ENCODE data around the gene CADPS2. TPM values are rescaled to one million over a fixed set of nuclear protein-coding genes. Genes with fewer than 3 reads are reported as not detected.
A peak's percentile ranks its signal among the peaks of the same experiment; 100 is the strongest.

The CADPS2 gene
- total RNA-seq, 1 donor from 2014 or later, result 19.1 TPM

- no peak for TF ChIP-seq EZH2phosphoT487 (IDR thresholded peaks at IDR 0.05)
- TF ChIP-seq EZH2 (IDR thresholded peaks at IDR 0.05), result no peak
- no peak for TF ChIP-seq CTCF (IDR thresholded peaks at IDR 0.05)
- H3F3A ChIP-seq (ENCODE audit: low read depth), result peaks cover 20% of the 10 kb centered on the region
- H3K36me3 Mint-ChIP-seq, result no peaks in the 10 kb centered on the region
Observed at GRCh38 chr7:122468945-122469344, 417.3 kb downstream of the CADPS2 start.

GRCh38 chr7:122467661-122468449 lies 418.4 kb downstream of the CADPS2 start:
- H4K20me1 ChIP-seq (ENCODE audit: low read depth), result no peaks in the 10 kb centered on the region
- H3K27me3 ChIP-seq, result no peaks in the 10 kb centered on the region
- H3K4me3 ChIP-seq, result no peak overlapping the region
- no peaks in the 10 kb centered on the region for H3K36me3 ChIP-seq
- Mint-ChIP-seq H3K4me3 (no peak overlapping the region), H3K4me1 (peaks cover 24% of the 10 kb centered on the region), H3K27me3 (ENCODE audit: insufficient read depth, low read depth) (no peaks in the 10 kb centered on the region), H3K27ac (no peak overlapping the region), H3K9me3 (no peaks in the 10 kb centered on the region), H3K36me3 (no peaks in the 10 kb centered on the region)
- peaks cover 38% of the 10 kb centered on the region for H3K4me1 ChIP-seq
- no peak overlapping the region for H2AFZ ChIP-seq (replicated peaks)
- peaks cover 20% of the 10 kb centered on the region for H3F3A ChIP-seq (ENCODE audit: low read depth)
- no peak for DNase-seq (ENCODE audit: low spot score)
- H3K9ac ChIP-seq, result no peak overlapping the region
- no peaks in the 10 kb centered on the region for H3K9me3 ChIP-seq (ENCODE audit: low read depth)
- no peaks in the 10 kb centered on the region for H3K79me2 ChIP-seq (ENCODE audit: low read depth)
- H3K4me2 ChIP-seq, result peak overlapping the region; percentile 69
- TF ChIP-seq EZH2 (IDR thresholded peaks at IDR 0.05) (no peak), CTCF (IDR thresholded peaks at IDR 0.05) (no peak), EZH2phosphoT487 (IDR thresholded peaks at IDR 0.05) (no peak)
- peak overlapping the region; percentile 21 for H3K27ac ChIP-seq

More at GRCh38 chr7:122468945-122469344, 417.3 kb downstream of the CADPS2 start:
- Histone ChIP-seq H3K9ac (no peak overlapping the region), H3K4me1 (peaks cover 49% of the 10 kb centered on the region), H4K20me1 (ENCODE audit: low read depth) (no peaks in the 10 kb centered on the region), H3K4me2 (peak overlapping the region; percentile 69), H3K4me3 (peak overlapping the region; percentile 22), H3K36me3 (no peaks in the 10 kb centered on the region), H3K79me2 (ENCODE audit: low read depth) (no peaks in the 10 kb centered on the region), H3K27me3 (no peaks in the 10 kb centered on the region), H3K27ac (peak overlapping the region; percentile 62), H3K9me3 (ENCODE audit: low read depth) (no peaks in the 10 kb centered on the region), H2AFZ (replicated peaks) (peak overlapping the region; percentile 97)
- Mint-ChIP-seq H3K9me3 (no peaks in the 10 kb centered on the region), H3K4me1 (peaks cover 34% of the 10 kb centered on the region), H3K27me3 (ENCODE audit: insufficient read depth, low read depth) (no peaks in the 10 kb centered on the region), H3K4me3 (no peak overlapping the region), H3K27ac (peak overlapping the region; percentile 10)
- peak; percentile 39 for DNase-seq (ENCODE audit: low spot score)

- peaks cover 25% of the 10 kb centered on the region for H3F3A ChIP-seq (ENCODE audit: low read depth)
- no peaks in the 10 kb centered on the region for H3K79me2 ChIP-seq (ENCODE audit: low read depth)
- H3K4me1 ChIP-seq, result peaks cover 26% of the 10 kb centered on the region
- H3K27ac ChIP-seq, result no peak overlapping the region
- H3K36me3 ChIP-seq, result no peaks in the 10 kb centered on the region
- no peak for TF ChIP-seq EZH2 (IDR thresholded peaks at IDR 0.05)
- no peak for TF ChIP-seq EZH2phosphoT487 (IDR thresholded peaks at IDR 0.05)
- TF ChIP-seq CTCF (IDR thresholded peaks at IDR 0.05), result no peak
- Mint-ChIP-seq H3K4me3 (no peak overlapping the region), H3K36me3 (no peaks in the 10 kb centered on the region), H3K27ac (no peak overlapping the region), H3K9me3 (no peaks in the 10 kb centered on the region), H3K27me3 (ENCODE audit: insufficient read depth, low read depth) (no peaks in the 10 kb centered on the region), H3K4me1 (peaks cover 22% of the 10 kb centered on the region)
- H3K9me3 ChIP-seq (ENCODE audit: low read depth), result no peaks in the 10 kb centered on the region
- H3K4me3 ChIP-seq, result no peak overlapping the region
- H3K27me3 ChIP-seq, result no peaks in the 10 kb centered on the region
- no peak overlapping the region for H3K4me2 ChIP-seq
- H4K20me1 ChIP-seq (ENCODE audit: low read depth), result no peaks in the 10 kb centered on the region
- no peak overlapping the region for H3K9ac ChIP-seq
- DNase-seq (ENCODE audit: low spot score), result no peak
- no peak overlapping the region for H2AFZ ChIP-seq (replicated peaks)
Observed at GRCh38 chr7:122465296-122465695, 421.0 kb downstream of the CADPS2 start.

All from neural progenitor cell (in vitro differentiated cells).